Right lung (tissue), 5 donors: ENCODE measurements around the gene PDPK1. TPM values are rescaled to one million over a fixed set of nuclear protein-coding genes. Genes with fewer than 3 reads are reported as not detected.
"Not testable (repeated sequence)": the region's sequence is repeated elsewhere in the genome, so short reads cannot be mapped to it uniquely, and the experiment has no call there.

ENCODE experiments used
- DNase-seq, 2 donors: peaks; one replicate each; pipeline ENCODE4 v3.0.0-alpha.2; 2013
- polyA plus RNA-seq, 5 donors: library from polyadenylated mRNA; unstranded; fragments of 120-200 nt; gene quantifications; one replicate each; pipeline versions ENCODE4 v1.2.1 to v1.2.3, GENCODE V29; 2013; ENCODE audit warnings: inconsistent platforms in 1 of 5, low replicate concordance in 1 of 5; ENCODE audit not compliant: insufficient read length in 5 of 5, insufficient read depth in 1 of 5

PDPK1 gene
- polyA plus RNA-seq, 5 donors: 35.2 to 43.4 (median 37.9) TPM

- DNase-seq: no peak
Measured at GRCh38 chr16:2535625-2536013, 2.2 kb upstream of the PDPK1 start.

- not testable (repeated sequence) for DNase-seq
Measured at GRCh38 chr16:2539192-2539844, 1.5 kb downstream of the PDPK1 start.

GRCh38 chr16:2539845-2540458 is 2.1 kb downstream of the PDPK1 start:
- DNase-seq: not testable (repeated sequence)

- not testable (repeated sequence) for DNase-seq
Measured at GRCh38 chr16:2540912-2541311, 3.1 kb downstream of the PDPK1 start.

- not testable (repeated sequence) for DNase-seq
Measured at GRCh38 chr16:2541409-2541808, 3.6 kb downstream of the PDPK1 start.

GRCh38 chr16:2543771-2544170 is 6.0 kb downstream of the PDPK1 start:
- not testable (repeated sequence) for DNase-seq

- DNase-seq: not testable (repeated sequence)
Measured at GRCh38 chr16:2550283-2550878, 12.6 kb downstream of the PDPK1 start.

GRCh38 chr16:2551420-2551889 is 13.6 kb downstream of the PDPK1 start:
- DNase-seq: not testable (repeated sequence)

GRCh38 chr16:2554709-2555425 is 17.0 kb downstream of the PDPK1 start:
- DNase-seq: not testable (repeated sequence)

GRCh38 chr16:2557150-2557549 is 19.3 kb downstream of the PDPK1 start:
- not testable (repeated sequence) for DNase-seq

- DNase-seq: not testable (repeated sequence)
Measured at GRCh38 chr16:2560131-2560797, 22.4 kb downstream of the PDPK1 start.

GRCh38 chr16:2560798-2561133 is 22.9 kb downstream of the PDPK1 start:
- DNase-seq: not testable (repeated sequence)

GRCh38 chr16:2567506-2567905 is 29.7 kb downstream of the PDPK1 start:
- not testable (repeated sequence) for DNase-seq

- not testable (repeated sequence) for DNase-seq
Measured at GRCh38 chr16:2568573-2568972, 30.8 kb downstream of the PDPK1 start.

- not testable (repeated sequence) for DNase-seq
Measured at GRCh38 chr16:2572704-2573103, 34.9 kb downstream of the PDPK1 start.

- not testable (repeated sequence) for DNase-seq
Measured at GRCh38 chr16:2575839-2576238, 38.0 kb downstream of the PDPK1 start.

GRCh38 chr16:2577044-2577443 is 39.2 kb downstream of the PDPK1 start:
- not testable (repeated sequence) for DNase-seq

- DNase-seq: not testable (repeated sequence)
Measured at GRCh38 chr16:2578905-2579304, 41.1 kb downstream of the PDPK1 start.

- not testable (repeated sequence) for DNase-seq
Measured at GRCh38 chr16:2580143-2580542, 42.3 kb downstream of the PDPK1 start.

GRCh38 chr16:2580818-2581217 is 43.0 kb downstream of the PDPK1 start:
- not testable (repeated sequence) for DNase-seq
